A673 (cell line): ENCODE measurements around the gene TXNDC2.
"Not testable (repeated sequence)": the region's sequence is repeated elsewhere in the genome, so short reads cannot be mapped to it uniquely, and the experiment has no call there.

Experiments used
- EZH2 ChIP-seq: fragments of 200-600 bp; sonication (generic); IDR thresholded peaks from 2 replicates; pipeline ENCODE4 v1.6.1; 2017; ENCODE audit warnings: borderline replicate concordance, low read depth, mild to moderate bottlenecking, mixed read lengths, antibody characterized with exemption, low read length; ENCODE audit not compliant: poor library complexity, severe bottlenecking
- TF ChIP-seq, protein P1 (sequence below): fragments of 300-800, 200-600 bp; sonication (generic); conservative IDR thresholded peaks from 2 replicates; pipeline ENCODE4 v1.5.1; 2017; ENCODE audit warnings: low read depth, mild to moderate bottlenecking, antibody characterized with exemption, low read length, moderate library complexity, mixed read lengths

DNA sequence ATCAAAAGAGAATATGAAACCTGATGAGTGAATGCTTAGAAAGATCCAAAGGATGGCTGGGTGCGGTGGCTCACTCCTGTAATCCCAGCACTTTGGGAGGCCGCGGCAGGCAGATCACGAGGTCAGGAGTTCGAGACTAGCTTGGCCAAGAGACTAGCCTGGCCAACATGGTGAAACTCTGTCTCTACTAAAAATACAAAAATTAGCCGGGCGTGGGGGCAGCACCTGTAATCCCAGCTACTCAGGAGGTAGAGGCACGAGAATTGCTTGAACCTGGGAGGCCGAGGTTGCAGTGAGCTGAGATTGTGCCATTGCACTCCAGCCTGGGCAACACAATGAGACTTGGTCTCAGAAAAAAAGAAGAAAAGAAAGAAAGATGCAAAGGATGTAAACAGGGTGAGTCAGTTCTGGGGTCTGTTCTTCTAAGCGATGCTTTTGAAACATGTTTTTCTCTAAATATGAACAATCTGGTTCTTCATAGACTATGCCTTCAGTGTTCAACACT is 12.1 kb downstream of the TXNDC2 start:
- TF ChIP-seq, protein P1, sequence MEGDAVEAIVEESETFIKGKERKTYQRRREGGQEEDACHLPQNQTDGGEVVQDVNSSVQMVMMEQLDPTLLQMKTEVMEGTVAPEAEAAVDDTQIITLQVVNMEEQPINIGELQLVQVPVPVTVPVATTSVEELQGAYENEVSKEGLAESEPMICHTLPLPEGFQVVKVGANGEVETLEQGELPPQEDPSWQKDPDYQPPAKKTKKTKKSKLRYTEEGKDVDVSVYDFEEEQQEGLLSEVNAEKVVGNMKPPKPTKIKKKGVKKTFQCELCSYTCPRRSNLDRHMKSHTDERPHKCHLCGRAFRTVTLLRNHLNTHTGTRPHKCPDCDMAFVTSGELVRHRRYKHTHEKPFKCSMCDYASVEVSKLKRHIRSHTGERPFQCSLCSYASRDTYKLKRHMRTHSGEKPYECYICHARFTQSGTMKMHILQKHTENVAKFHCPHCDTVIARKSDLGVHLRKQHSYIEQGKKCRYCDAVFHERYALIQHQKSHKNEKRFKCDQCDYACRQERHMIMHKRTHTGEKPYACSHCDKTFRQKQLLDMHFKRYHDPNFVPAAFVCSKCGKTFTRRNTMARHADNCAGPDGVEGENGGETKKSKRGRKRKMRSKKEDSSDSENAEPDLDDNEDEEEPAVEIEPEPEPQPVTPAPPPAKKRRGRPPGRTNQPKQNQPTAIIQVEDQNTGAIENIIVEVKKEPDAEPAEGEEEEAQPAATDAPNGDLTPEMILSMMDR, result not testable (repeated sequence)
- not testable (repeated sequence) for TF ChIP-seq EZH2
